ENCODE measurements around the gene CRMP1. TPM values are rescaled to one million over a fixed set of nuclear protein-coding genes. Genes with fewer than 3 reads are reported as not detected.

Gene CRMP1
- total and polyA plus RNA-seq, 7 donors, result under 0.01 to 6.4 (median 4.2) TPM; not detected in 1

DNA sequence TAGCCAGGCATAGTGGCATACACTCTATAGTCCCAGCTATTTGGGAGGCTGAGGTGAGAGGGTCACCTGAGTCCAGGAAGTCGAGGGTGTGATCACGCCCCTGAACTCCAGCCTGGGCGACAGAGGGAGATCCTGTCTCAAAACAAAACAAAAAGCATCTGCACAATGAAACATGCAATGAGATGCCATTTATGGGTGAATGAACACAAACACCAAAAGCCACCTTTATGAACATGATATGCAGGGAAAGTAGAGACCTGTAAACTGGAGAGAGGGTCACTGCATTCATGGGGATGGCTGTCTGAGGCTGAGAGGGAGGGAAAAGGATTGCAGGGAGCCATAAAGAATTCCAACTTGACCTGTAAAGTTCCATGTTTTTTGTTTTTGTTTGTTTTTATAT lies 111.2 kb downstream of the CRMP1 start:
- Histone ChIP-seq H3K4me1 (no peaks in the 10 kb centered on the region), H3K9me3 (peaks cover 0 to 2% (median 0%) of the 10 kb centered on the region in 4 donors), H3K4me3 (no peak overlapping the region), H3K27ac (no peak overlapping the region), H3K36me3 (peaks cover 4 to 31% (median 8%) of the 10 kb centered on the region in 4 donors), H3K27me3 (no peaks in the 10 kb centered on the region)
- intact Hi-C loops (cut with DNase I), result no loop called here
- WGBS, 2 donors, result 72 to 78% methylated on average over 3 of the region's 3 CpGs
- no peak for DNase-seq
- no peak for TF ChIP-seq POLR2A (IDR thresholded peaks at IDR 0.05)
- TF ChIP-seq, protein P1, sequence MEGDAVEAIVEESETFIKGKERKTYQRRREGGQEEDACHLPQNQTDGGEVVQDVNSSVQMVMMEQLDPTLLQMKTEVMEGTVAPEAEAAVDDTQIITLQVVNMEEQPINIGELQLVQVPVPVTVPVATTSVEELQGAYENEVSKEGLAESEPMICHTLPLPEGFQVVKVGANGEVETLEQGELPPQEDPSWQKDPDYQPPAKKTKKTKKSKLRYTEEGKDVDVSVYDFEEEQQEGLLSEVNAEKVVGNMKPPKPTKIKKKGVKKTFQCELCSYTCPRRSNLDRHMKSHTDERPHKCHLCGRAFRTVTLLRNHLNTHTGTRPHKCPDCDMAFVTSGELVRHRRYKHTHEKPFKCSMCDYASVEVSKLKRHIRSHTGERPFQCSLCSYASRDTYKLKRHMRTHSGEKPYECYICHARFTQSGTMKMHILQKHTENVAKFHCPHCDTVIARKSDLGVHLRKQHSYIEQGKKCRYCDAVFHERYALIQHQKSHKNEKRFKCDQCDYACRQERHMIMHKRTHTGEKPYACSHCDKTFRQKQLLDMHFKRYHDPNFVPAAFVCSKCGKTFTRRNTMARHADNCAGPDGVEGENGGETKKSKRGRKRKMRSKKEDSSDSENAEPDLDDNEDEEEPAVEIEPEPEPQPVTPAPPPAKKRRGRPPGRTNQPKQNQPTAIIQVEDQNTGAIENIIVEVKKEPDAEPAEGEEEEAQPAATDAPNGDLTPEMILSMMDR (IDR thresholded peaks at IDR 0.05), result no peak
- no peak for TF ChIP-seq POLR2AphosphoS5 (IDR thresholded peaks at IDR 0.05)
- no peak for TF ChIP-seq EP300 (IDR thresholded peaks at IDR 0.05)

DNA sequence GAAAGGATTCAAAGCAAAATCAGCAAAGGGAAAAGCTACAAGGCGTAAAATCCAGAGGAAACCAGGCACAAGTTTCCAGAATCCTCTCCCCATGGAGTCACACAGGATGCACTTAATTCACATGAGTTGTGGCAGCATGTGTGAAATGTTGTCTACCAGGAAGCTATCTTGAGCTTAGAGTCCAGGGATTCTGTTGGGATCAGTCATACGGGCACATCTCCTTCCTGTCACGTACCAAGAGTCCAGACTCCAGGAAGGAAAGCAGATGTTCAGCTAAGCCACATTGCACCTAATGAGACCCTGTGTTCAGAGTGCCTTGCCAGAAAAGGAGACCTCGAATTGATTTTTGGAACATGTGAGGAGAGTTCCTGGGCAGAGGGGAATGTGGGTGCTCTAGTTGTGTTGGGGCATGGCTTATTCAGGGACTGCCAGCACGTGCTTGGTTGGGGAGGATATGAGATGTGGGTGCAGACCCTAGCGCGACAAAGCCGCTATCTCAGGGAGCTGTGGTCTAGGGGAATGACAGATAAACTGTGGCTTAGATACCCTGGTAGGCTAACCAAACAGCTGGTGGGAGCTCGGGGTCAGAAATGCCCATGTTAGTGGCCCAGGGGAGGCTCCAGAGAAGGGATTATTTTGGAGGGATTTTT lies 111.9 kb downstream of the CRMP1 start:
- Histone ChIP-seq H3K9me3 (peaks cover 0 to 2% (median 0%) of the 10 kb centered on the region in 4 donors), H3K27me3 (no peaks in the 10 kb centered on the region), H3K4me3 (no peak overlapping the region), H3K4me1 (no peaks in the 10 kb centered on the region), H3K36me3 (peaks cover 4 to 25% (median 8%) of the 10 kb centered on the region in 4 donors), H3K27ac (no peak overlapping the region)
- peak; percentile 37 for DNase-seq
- intact Hi-C loops (cut with DNase I), result no loop called here
- TF ChIP-seq EP300 (IDR thresholded peaks at IDR 0.05) (no peak), POLR2A (IDR thresholded peaks at IDR 0.05) (no peak), POLR2AphosphoS5 (IDR thresholded peaks at IDR 0.05) (no peak)
- TF ChIP-seq, protein P1 (IDR thresholded peaks at IDR 0.05), result no peak
- WGBS, 2 donors, result 87 to 88% methylated on average over 9 of the region's 9 CpGs

DNA sequence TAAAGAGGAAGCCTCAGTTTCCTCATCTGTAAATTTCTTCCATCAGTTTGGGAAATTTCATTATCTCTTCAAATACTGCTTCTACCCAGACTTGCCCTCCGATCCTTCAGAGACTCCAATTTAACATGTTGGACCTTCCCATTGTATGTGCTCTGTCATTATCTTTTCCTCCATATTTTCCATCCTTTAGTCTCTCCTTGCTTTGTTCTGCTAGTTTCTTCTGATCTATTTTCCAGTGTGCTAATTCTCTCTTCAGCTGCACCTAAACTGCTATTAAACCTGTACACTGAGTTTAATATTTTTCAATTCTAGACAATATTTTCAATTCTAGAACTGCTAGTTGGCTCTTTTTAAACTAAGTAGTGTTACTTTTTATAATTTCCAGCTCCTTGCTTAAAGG lies 116.4 kb downstream of the CRMP1 start:
- no peaks in the 10 kb centered on the region for H3K4me1 ChIP-seq
- TF ChIP-seq POLR2AphosphoS5 (IDR thresholded peaks at IDR 0.05), result no peak
- no peak for TF ChIP-seq POLR2A (IDR thresholded peaks at IDR 0.05)
- TF ChIP-seq, protein P1 (IDR thresholded peaks at IDR 0.05), result no peak
- TF ChIP-seq EP300 (IDR thresholded peaks at IDR 0.05), result no peak
- no peak overlapping the region for H3K4me3 ChIP-seq
- WGBS, 2 donors, result 94 to 99% methylated on average over 1 of the region's 1 CpG
- H3K36me3 ChIP-seq, result peaks cover 0 to 12% (median 9%) of the 10 kb centered on the region in 4 donors
- no peaks in the 10 kb centered on the region for H3K27me3 ChIP-seq
- H3K27ac ChIP-seq, result no peak overlapping the region
- DNase-seq, result no peak
- peaks cover 0 to 2% (median 0%) of the 10 kb centered on the region in 4 donors for H3K9me3 ChIP-seq
- intact Hi-C loops (cut with DNase I), result no loop called here

DNA sequence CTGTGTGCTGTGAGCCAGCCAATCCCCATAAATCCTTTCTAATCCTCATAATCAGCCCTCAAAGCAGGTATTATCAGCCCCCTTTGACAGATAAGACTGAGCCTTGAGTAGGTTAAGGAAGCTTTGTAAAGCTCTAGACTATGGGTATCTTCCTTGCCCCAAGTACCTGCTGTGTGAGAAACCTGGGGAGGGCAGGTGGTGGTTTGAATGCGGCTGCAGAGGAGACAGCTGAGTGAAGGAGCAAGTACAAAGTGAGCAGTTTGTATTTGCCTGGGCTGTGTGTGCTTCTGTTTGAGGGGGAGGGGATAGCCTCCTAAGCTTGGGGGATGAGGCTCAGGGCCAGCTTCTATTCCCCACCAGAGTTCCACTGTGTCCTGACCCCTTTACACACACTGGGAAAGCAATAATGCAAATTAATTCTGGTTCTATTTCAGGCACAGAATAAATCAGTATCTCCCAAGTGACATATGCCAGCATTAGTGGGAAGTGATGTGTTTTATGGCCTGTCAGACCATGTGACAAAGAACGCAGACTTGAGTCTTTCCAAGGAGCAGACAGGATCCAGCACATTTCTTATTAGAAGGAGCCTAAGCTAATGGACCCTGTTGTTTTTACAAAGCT lies 118.4 kb downstream of the CRMP1 start:
- WGBS, 2 donors, result 70 to 74% methylated on average over 2 of the region's 2 CpGs
- intact Hi-C loops (cut with DNase I), result no loop called here
- H3K4me3 ChIP-seq, result no peak overlapping the region
- peaks cover 0 to 12% (median 7%) of the 10 kb centered on the region in 4 donors for H3K36me3 ChIP-seq
- TF ChIP-seq POLR2AphosphoS5 (IDR thresholded peaks at IDR 0.05), result no peak
- TF ChIP-seq EP300 (IDR thresholded peaks at IDR 0.05), result no peak
- TF ChIP-seq, protein P1 (IDR thresholded peaks at IDR 0.05), result no peak
- no peak for TF ChIP-seq POLR2A (IDR thresholded peaks at IDR 0.05)
- H3K9me3 ChIP-seq, result peaks cover 0 to 2% (median 0%) of the 10 kb centered on the region in 4 donors
- no peaks in the 10 kb centered on the region for H3K27me3 ChIP-seq
- no peaks in the 10 kb centered on the region for H3K4me1 ChIP-seq
- peak; percentile 4 for DNase-seq
- H3K27ac ChIP-seq, result no peak overlapping the region
